HG03108 (cell line): ENCODE measurements around the gene ATP6V0C.

Source experiments
- ATAC-seq: cut with Tn5 transposase; IDR thresholded peaks from one replicate; pipeline ENCODE4 v1.9.1; 2021; ENCODE audit warnings: moderate library complexity; ENCODE audit not compliant: unreplicated experiment

The ATP6V0C gene

DNA sequence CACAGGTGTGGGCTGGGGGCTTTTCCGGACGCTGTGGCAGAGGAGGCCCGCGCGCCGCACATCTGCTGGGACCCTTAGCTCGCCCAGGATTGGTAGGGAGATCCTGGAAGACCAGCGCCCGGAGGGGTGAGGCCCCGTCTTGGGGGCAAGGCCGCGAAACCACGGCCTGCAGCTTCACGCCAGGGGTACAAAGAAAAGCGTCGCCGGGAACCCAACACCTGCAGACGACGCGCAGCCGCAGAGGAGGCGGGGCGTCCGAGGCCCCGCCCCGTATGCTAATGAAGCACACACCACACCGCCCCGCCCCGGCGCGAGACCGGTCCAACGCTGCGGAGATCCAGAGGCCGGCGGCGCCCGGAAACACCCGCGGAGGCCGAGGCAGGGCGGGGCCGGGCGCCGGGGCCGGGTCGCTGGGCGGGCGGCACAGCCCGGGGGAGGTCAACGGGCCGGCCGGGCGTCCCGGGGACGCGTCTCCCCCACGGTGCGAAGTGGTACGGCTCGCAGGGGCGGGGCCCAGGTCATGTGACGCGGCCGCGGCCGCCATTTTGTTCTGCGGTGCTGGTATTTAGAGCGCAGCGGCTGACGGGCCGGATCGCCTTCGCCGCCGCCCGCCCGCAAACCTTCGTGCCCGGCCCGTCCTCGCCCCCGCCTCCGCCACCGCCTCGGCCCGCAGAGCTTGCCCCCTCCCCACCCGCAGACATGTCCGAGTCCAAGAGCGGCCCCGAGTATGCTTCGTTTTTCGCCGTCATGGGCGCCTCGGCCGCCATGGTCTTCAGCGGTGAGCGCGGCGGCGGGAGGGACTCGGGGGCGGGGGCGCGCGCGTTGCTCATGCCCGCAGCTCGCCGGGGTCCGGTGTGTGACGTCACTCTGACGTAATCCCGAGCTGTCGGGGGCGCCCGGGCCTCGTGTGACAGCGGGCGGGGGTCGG is at the start of gene ATP6V0C:
Gene ATP6V0C (plus strand): TSS at position 548 of the 928 bp plus-strand sequence. CDS start 152 bp downstream, at position 700.
- peak; percentile 62 for ATAC-seq

GRCh38 chr16:2464333-2464732 is 49.4 kb upstream of the ATP6V0C start:
- no peak for ATAC-seq

- no peak for ATAC-seq
These were observed 47.9 kb upstream of the ATP6V0C start for GRCh38 chr16:2465653-2466415.

- no peak for ATAC-seq
These were observed 46.9 kb upstream of the ATP6V0C start for GRCh38 chr16:2466667-2467527.

- no peak for ATAC-seq
These were observed 46.1 kb upstream of the ATP6V0C start for GRCh38 chr16:2467528-2468232.

DNA sequence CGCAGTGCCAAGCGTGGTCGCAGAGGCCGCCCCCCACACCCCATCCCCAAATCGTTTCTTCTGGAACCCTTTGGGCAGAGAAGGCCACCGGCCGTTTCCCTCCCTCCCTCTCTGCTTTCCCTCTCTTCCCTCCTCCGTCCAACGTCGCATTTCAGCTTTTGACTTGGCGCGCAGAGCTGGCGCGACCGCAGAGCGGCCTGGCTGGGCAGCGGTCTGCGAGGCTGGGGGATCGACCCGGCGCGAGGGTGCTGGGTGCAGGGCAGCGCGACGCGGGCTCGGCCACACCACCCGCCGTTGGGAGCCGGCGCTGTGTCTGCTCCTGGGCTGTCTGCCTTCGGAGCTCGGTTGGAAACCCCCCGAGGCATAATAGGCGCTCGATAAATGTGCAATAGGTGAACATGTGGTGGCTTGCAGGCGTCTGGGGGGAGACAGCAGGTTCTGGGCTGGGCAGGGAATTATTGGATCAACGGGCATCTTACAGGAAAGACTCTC is 45.5 kb upstream of the ATP6V0C start:
- no peak for ATAC-seq

GRCh38 chr16:2468725-2469398 is 44.9 kb upstream of the ATP6V0C start:
- peak; percentile 40 for ATAC-seq

- ATAC-seq: no peak
These were observed 44.1 kb upstream of the ATP6V0C start for GRCh38 chr16:2469399-2470233.

DNA sequence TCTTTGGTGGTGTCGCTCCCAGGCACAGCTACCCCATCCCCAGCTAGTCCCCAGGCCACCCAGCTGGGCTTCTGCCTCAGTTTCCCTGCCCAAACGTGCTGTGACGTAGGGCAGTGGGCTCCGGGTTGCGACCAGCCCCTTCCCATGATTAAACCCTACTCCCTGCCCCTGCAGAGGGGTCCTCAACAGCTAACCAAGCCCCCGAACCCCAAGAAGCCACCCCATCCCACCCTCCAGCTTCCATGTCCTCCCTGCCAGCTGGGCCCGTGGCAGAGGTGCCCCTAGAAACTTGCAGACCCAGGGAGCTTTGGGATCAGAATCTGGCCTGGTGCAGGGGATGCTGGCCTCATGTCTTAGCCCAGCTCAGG is 43.5 kb upstream of the ATP6V0C start:
- no peak for ATAC-seq

GRCh38 chr16:2470603-2471015 is 43.1 kb upstream of the ATP6V0C start:
- no peak for ATAC-seq

DNA sequence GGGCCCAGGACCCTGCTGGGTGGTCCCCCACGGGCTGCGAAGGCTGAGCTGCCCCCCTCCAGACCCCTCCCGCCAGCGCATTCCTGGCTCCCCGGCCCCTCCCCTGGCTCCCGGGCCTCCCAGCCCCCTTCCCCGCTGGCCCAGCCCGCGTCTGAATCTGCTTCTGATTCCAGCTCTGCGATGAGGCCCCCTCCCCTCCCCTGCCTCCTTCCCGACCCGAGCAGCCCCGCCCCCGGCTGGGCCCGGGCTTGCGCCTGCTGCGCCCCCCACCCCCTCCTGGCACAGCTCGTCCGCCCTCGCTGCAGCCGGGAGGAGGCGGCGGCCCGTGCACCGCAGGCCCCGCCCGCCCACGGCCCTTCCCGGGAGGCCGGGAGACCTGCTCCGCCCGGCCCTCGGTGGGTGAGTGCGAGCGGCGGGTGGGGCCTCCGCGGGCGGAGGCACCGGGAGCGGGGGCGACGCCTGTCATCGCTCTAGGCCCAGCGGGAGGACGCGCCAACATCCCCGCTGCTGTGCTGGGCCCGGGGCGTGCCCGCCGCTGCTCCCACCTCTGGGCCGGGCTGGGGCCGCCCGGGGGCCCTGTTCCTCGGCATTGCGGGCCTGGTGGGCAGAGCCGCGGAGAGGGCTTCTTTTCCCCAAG is 42.6 kb upstream of the ATP6V0C start, which contains the start of gene NTN3:
Gene NTN3 (plus strand): TSS at position 282 of the 637 bp plus-strand sequence. CDS start 405 bp downstream, outside the sequence.
- no peak for ATAC-seq

DNA sequence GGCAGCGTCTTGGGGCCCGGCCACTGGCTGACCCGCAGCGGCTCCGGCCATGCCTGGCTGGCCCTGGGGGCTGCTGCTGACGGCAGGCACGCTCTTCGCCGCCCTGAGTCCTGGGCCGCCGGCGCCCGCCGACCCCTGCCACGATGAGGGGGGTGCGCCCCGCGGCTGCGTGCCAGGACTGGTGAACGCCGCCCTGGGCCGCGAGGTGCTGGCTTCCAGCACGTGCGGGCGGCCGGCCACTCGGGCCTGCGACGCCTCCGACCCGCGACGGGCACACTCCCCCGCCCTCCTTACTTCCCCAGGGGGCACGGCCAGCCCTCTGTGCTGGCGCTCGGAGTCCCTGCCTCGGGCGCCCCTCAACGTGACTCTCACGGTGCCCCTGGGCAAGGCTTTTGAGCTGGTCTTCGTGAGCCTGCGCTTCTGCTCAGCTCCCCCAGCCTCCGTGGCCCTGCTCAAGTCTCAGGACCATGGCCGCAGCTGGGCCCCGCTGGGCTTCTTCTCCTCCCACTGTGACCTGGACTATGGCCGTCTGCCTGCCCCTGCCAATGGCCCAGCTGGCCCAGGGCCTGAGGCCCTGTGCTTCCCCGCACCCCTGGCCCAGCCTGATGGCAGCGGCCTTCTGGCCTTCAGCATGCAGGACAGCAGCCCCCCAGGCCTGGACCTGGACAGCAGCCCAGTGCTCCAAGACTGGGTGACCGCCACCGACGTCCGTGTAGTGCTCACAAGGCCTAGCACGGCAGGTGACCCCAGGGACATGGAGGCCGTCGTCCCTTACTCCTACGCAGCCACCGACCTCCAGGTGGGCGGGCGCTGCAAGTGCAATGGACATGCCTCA is 41.9 kb upstream of the ATP6V0C start:
- ATAC-seq: no peak

DNA sequence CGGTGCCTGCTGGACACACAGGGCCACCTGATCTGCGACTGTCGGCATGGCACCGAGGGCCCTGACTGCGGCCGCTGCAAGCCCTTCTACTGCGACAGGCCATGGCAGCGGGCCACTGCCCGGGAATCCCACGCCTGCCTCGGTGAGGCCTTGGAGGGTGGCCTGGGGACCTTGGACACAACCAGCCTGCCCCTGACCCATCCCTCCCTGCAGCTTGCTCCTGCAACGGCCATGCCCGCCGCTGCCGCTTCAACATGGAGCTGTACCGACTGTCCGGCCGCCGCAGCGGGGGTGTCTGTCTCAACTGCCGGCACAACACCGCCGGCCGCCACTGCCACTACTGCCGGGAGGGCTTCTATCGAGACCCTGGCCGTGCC is 41.3 kb upstream of the ATP6V0C start:
- ATAC-seq: no peak

GRCh38 chr16:2472885-2473445 is 40.8 kb upstream of the ATP6V0C start:
- no peak for ATAC-seq

DNA sequence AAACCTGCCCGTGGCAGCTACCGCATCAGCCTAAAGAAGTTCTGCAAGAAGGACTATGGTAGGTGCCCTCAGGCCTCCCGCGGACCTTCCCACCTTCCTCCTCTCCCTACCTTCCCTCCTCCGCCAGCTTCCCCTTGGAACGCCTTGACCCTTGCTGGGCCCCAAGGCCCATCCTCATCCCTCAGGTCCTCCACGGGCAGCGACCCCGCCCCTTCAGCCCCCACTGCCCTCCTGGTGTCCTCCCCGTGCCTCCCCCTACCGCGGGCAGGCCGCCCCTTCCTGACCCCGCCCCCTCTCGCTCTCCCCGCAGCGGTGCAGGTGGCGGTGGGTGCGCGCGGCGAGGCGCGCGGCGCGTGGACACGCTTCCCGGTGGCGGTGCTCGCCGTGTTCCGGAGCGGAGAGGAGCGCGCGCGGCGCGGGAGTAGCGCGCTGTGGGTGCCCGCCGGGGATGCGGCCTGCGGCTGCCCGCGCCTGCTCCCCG is 40.3 kb upstream of the ATP6V0C start:
- ATAC-seq: no peak

- no peak for ATAC-seq
These were observed 39.5 kb upstream of the ATP6V0C start for GRCh38 chr16:2473999-2474876.
